CD14-positive monocyte (primary cell): ENCODE measurements around the gene CELSR1. TPM values are rescaled to one million over a fixed set of nuclear protein-coding genes. Genes with fewer than 3 reads are reported as not detected.

Experiments
- DNase-seq, 3 donors: peaks; one replicate each; pipeline ENCODE4 v3.0.0-alpha.2; 2011 to 2022
- H2AFZ ChIP-seq: 2 replicates; pipeline ENCODE4 v1.6.0; 2012; ENCODE audit warnings: mild to moderate bottlenecking, low read depth, low read length, inconsistent platforms; ENCODE audit not compliant: insufficient read depth, poor library complexity, severe bottlenecking
- H3K27ac ChIP-seq, 2 donors: 1 replicate in 1 of 2; 2 replicates in 1 of 2; pipeline ENCODE4 v1.5.1; 2012 to 2013; ENCODE audit warnings: low read length in 2 of 2, control low read depth in 1 of 2, inconsistent platforms in 1 of 2, low read depth in 1 of 2, mild to moderate bottlenecking in 1 of 2
- H3K27me3 ChIP-seq, 2 donors: one replicate each; pipeline versions ENCODE4 v1.6.0 to v1.6.1; 2011 to 2013; ENCODE audit warnings: low read length in 2 of 2; ENCODE audit not compliant: control insufficient read depth in 2 of 2, insufficient read depth in 2 of 2
- H3K36me3 ChIP-seq, 2 donors: replicated peaks in 1 of 2; 1 replicate in 1 of 2; 2 replicates in 1 of 2; pipeline versions ENCODE4 v1.5.1 to v1.6.1; 2012 to 2013; ENCODE audit warnings: low read length in 2 of 2, control low read depth in 1 of 2, inconsistent platforms in 1 of 2, mild to moderate bottlenecking in 1 of 2; ENCODE audit not compliant: insufficient read depth in 2 of 2, control insufficient read depth in 1 of 2
- H3K4me1 ChIP-seq, 2 donors: 1 replicate in 1 of 2; 2 replicates in 1 of 2; pipeline versions ENCODE4 v1.5.1 to v1.6.1; 2012 to 2013; ENCODE audit warnings: low read length in 2 of 2, control low read depth in 1 of 2, inconsistent platforms in 1 of 2, mild to moderate bottlenecking in 1 of 2, moderate library complexity in 1 of 2; ENCODE audit not compliant: insufficient read depth in 2 of 2, control insufficient read depth in 1 of 2
- H3K4me2 ChIP-seq: replicated peaks from 2 replicates; pipeline ENCODE3; 2012; ENCODE audit warnings: low read length, moderate library complexity, mild to moderate bottlenecking; ENCODE audit not compliant: poor library complexity, severe bottlenecking; ENCODE audit errors: extremely low read depth
- H3K4me3 ChIP-seq, 3 experiments: fragments of 200-600 bp in 1 of 3; sonication (generic) in 1 of 3; replicated peaks in 1 of 3; 1 replicate in 2 of 3; 2 replicates in 1 of 3; pipeline ENCODE4 v1.5.1; 2011 to 2013; ENCODE audit warnings: low read length in 3 of 3, mild to moderate bottlenecking in 3 of 3, control low read depth in 2 of 3, low read depth in 2 of 3, inconsistent platforms in 1 of 3, moderate library complexity in 1 of 3
- H3K79me2 ChIP-seq: 2 replicates; pipeline ENCODE4 v1.6.0; 2012; ENCODE audit warnings: mild to moderate bottlenecking, control low read depth, inconsistent platforms, low read length, moderate library complexity; ENCODE audit not compliant: insufficient read depth
- H3K9ac ChIP-seq: 2 replicates; pipeline ENCODE4 v1.6.0; 2017; ENCODE audit warnings: low read length, mild to moderate bottlenecking; ENCODE audit not compliant: insufficient read depth, poor library complexity, severe bottlenecking
- H3K9me3 ChIP-seq, 2 donors: replicated peaks in 1 of 2; 1 replicate in 1 of 2; 2 replicates in 1 of 2; pipeline versions ENCODE4 v1.5.1 to v1.6.1; 2012 to 2013; ENCODE audit warnings: low read length in 2 of 2, control low read depth in 1 of 2; ENCODE audit not compliant: control insufficient read depth in 1 of 2, insufficient read depth in 1 of 2
- H4K20me1 ChIP-seq: 2 replicates; pipeline ENCODE4 v1.6.0; 2012; ENCODE audit warnings: mild to moderate bottlenecking, low read length, control low read depth, moderate library complexity; ENCODE audit not compliant: insufficient read depth
- H3K27ac Mint-ChIP-seq, 7 donors: one replicate each; pipeline ENCODE4 v1.8.0; 2020; ENCODE audit warnings: mild to moderate bottlenecking in 7 of 7, mixed read lengths in 7 of 7, moderate library complexity in 6 of 7, inconsistent platforms in 2 of 7
- H3K27me3 Mint-ChIP-seq, 3 donors: one replicate each; pipeline ENCODE4 v1.8.0; 2021 to 2022; ENCODE audit warnings: low read depth in 3 of 3, mild to moderate bottlenecking in 3 of 3, mixed read lengths in 3 of 3, moderate library complexity in 3 of 3, inconsistent platforms in 1 of 3
- H3K36me3 Mint-ChIP-seq, 2 donors: one replicate each; pipeline ENCODE4 v1.8.0; 2020; ENCODE audit warnings: mixed read lengths in 2 of 2, inconsistent platforms in 1 of 2, mild to moderate bottlenecking in 1 of 2
- H3K4me1 Mint-ChIP-seq: one replicate; pipeline ENCODE4 v1.8.0; 2020; ENCODE audit warnings: mild to moderate bottlenecking, mixed read lengths
- H3K4me3 Mint-ChIP-seq, 2 donors: one replicate each; pipeline ENCODE4 v1.8.0; 2020; ENCODE audit warnings: mild to moderate bottlenecking in 2 of 2, mixed read lengths in 2 of 2, moderate library complexity in 1 of 2
- H3K9me3 Mint-ChIP-seq, 7 donors: one replicate each; pipeline ENCODE4 v1.8.0; 2020 to 2022; ENCODE audit warnings: mixed read lengths in 7 of 7, mild to moderate bottlenecking in 6 of 7, moderate library complexity in 6 of 7, inconsistent platforms in 2 of 7
- CTCF ChIP-seq: fragments of 200-600 bp; IDR thresholded peaks from one replicate; pipeline ENCODE4 v1.8.0; 2022; ENCODE audit warnings: antibody characterized with exemption, mild to moderate bottlenecking
- WGBS: methylation state at CpG from one replicate; pipeline ENCODE4 v1.1.5; 2013; ENCODE audit warnings: missing lambda C conversion rate; ENCODE audit not compliant: insufficient coverage; 5-methylcytosine and 5-hydroxymethylcytosine counted together
- intact Hi-C, 2 donors: fragments of 100-400 bp; cut with micrococcal nuclease; formaldehyde crosslinking; loops; one replicate each; pipeline versions ENCODE4 v1.15.0 to v1.15.1; 2023
- polyA plus RNA-seq, 3 donors: library from polyadenylated mRNA; depleted of rRNA in 1 of 3; unstranded in 2 of 3; stranded (reverse) in 1 of 3; fragments of 300-500 nt in 2 of 3; fragments of >200 nt in 1 of 3; fragmentation: Illumina TruSeq in 2 of 3; gene quantifications; 1 replicate in 2 of 3; 2 replicates in 1 of 3; pipeline ENCODE4 v1.2.3, GENCODE V29; 2012 to 2021

Gene CELSR1
- polyA plus RNA-seq, 3 donors, result 0.16 TPM; not detected in 2

- H3K27me3 Mint-ChIP-seq, result no peaks in the 10 kb centered on the region
Measured at GRCh38 chr22:46348099-46348695, 189.2 kb downstream of the CELSR1 start.

GRCh38 chr22:46347646-46348045 lies 189.8 kb downstream of the CELSR1 start:
- H3K27ac Mint-ChIP-seq, result peak overlapping the region in 2 of 7 donors; percentile 57 to 66
- intact Hi-C loops, result no loop called here
- H3K4me3 Mint-ChIP-seq, result no peak overlapping the region
- H3K9me3 Mint-ChIP-seq, result no peaks in the 10 kb centered on the region
- no peaks in the 10 kb centered on the region for H3K4me1 Mint-ChIP-seq
- H3K9ac ChIP-seq, result no peak overlapping the region
- H3K36me3 ChIP-seq, result peaks cover 97 to 99% of the 10 kb centered on the region in 2 donors
- no peaks in the 10 kb centered on the region for H3K4me1 ChIP-seq
- H3K4me2 ChIP-seq, result no peak overlapping the region
- no peak for TF ChIP-seq CTCF
- no peaks in the 10 kb centered on the region for H3K27me3 Mint-ChIP-seq
- no peak overlapping the region for H2AFZ ChIP-seq
- WGBS, result 95% methylated on average over 11 of the region's 12 CpGs
- H3K36me3 Mint-ChIP-seq, result peaks cover 96 to 100% of the 10 kb centered on the region in 2 donors
- no peak overlapping the region for H3K27ac ChIP-seq
- H3K9me3 ChIP-seq, result no peaks in the 10 kb centered on the region
- H3K4me3 ChIP-seq, result no peak overlapping the region
- no peak for DNase-seq
- H3K27me3 ChIP-seq, result no peaks in the 10 kb centered on the region
- no peaks in the 10 kb centered on the region for H3K79me2 ChIP-seq
- H4K20me1 ChIP-seq, result peaks cover 10% of the 10 kb centered on the region

More at GRCh38 chr22:46348099-46348695, 189.2 kb downstream of the CELSR1 start:
- 98% methylated on average over 8 of the region's 15 CpGs for WGBS
- Histone ChIP-seq H3K4me1 (no peaks in the 10 kb centered on the region), H3K4me3 (no peak overlapping the region), H4K20me1 (peaks cover 10% of the 10 kb centered on the region), H3K9me3 (no peaks in the 10 kb centered on the region), H2AFZ (no peak overlapping the region), H3K27me3 (no peaks in the 10 kb centered on the region), H3K9ac (no peak overlapping the region), H3K4me2 (no peak overlapping the region), H3K79me2 (no peaks in the 10 kb centered on the region), H3K27ac (no peak overlapping the region), H3K36me3 (peaks cover 97 to 99% of the 10 kb centered on the region in 2 donors)
- Mint-ChIP-seq H3K9me3 (no peaks in the 10 kb centered on the region), H3K27ac (peak overlapping the region in 2 of 7 donors; percentile 20 to 57), H3K4me3 (no peak overlapping the region), H3K4me1 (no peaks in the 10 kb centered on the region), H3K36me3 (peaks cover 94 to 100% of the 10 kb centered on the region in 2 donors)
- no peak for DNase-seq
- intact Hi-C loops, result no loop called here
- TF ChIP-seq CTCF, result no peak
